ENCODE measurements around the gene PSPH. TPM values are rescaled to one million over a fixed set of nuclear protein-coding genes. Genes with fewer than 3 reads are reported as not detected.

Gene PSPH
- total and polyA plus RNA-seq, 2 donors (not counting 3 experiments of a cell fraction or from before 2014, with no cell fraction given): 11.8 to 24.2 TPM

- Histone ChIP-seq H3K9me1 (replicated peaks; ENCODE audit: control insufficient read depth, extremely low read depth, insufficient read depth, low read length) (no peaks in the 10 kb centered on the region), H3K4me2 (ENCODE audit: insufficient read depth, low read length) (no peak overlapping the region), H4K20me1 (replicated peaks; ENCODE audit: control insufficient read depth, extremely low read depth, insufficient read depth, low read length) (no peaks in the 10 kb centered on the region), H3K79me2 (ENCODE audit: control insufficient read depth, insufficient read depth, low read length) (peaks cover 10% of the 10 kb centered on the region), H2AFZ (ENCODE audit: low read depth, low read length) (no peak overlapping the region), H3K4me3 (replicated peaks in 1 of 3; ENCODE audit: insufficient read depth in 1 of 3, low read depth in 1 of 3, low read length in 3 of 3) (no peak overlapping the region), H3K9ac (replicated peaks; ENCODE audit: extremely low read depth, insufficient read depth, low read length) (no peak overlapping the region), H3K9me3 (replicated peaks; ENCODE audit: control insufficient read depth, insufficient read depth, low read length) (no peaks in the 10 kb centered on the region), H3K27me3 (ENCODE audit: control insufficient read depth in 2 of 2, insufficient read depth in 2 of 2, low read length in 2 of 2) (no peaks in the 10 kb centered on the region), H3K4me1 (ENCODE audit: control insufficient read depth, extremely low read depth, insufficient read depth, low read length) (no peaks in the 10 kb centered on the region), H3K27ac (ENCODE audit: insufficient read depth, low read depth, low read length) (no peak overlapping the region), H3K36me3 (ENCODE audit: control insufficient read depth in 2 of 2, extremely low read depth in 1 of 2, insufficient read depth in 2 of 2, low read length in 2 of 2) (no peaks in the 10 kb centered on the region)
- FAIRE-seq (no peak), DNase-seq (ENCODE audit: low read depth, low spot score) (no peak)
- intact Hi-C loops (cut with micrococcal nuclease): loop anchor here (10.0 kb wide), 2 partner anchors 217 to 387 kb away; partner anchors contain the start of gene VOPP1
- TF ChIP-seq MYC (IDR thresholded peaks at IDR 0.05; ENCODE audit: low read depth, low read length) (no peak), CTCF (IDR thresholded peaks at IDR 0.05; ENCODE audit: extremely low read depth in 1 of 2, insufficient read depth in 1 of 2, low read depth in 1 of 2, low read length in 2 of 2) (no peak), FOS (IDR thresholded peaks at IDR 0.05; ENCODE audit: borderline replicate concordance, insufficient read depth, low read length) (no peak), EZH2 (IDR thresholded peaks at IDR 0.05; ENCODE audit: borderline replicate concordance, low read depth, low read length, severe bottlenecking) (no peak), GATA2 (IDR thresholded peaks at IDR 0.05; ENCODE audit: insufficient read depth, insufficient read length, low read depth, low read length) (no peak), JUN (IDR thresholded peaks at IDR 0.05; ENCODE audit: borderline replicate concordance, insufficient read depth, insufficient read length, low read depth) (no peak), POLR2AphosphoS5 (IDR thresholded peaks at IDR 0.05; ENCODE audit: insufficient read depth, low read depth, low read length) (no peak), POLR2A (IDR thresholded peaks at IDR 0.05; ENCODE audit: low read depth, low read length) (no peak)
- TF ChIP-seq, protein P1, sequence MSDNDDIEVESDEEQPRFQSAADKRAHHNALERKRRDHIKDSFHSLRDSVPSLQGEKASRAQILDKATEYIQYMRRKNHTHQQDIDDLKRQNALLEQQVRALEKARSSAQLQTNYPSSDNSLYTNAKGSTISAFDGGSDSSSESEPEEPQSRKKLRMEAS (IDR thresholded peaks at IDR 0.05; ENCODE audit: insufficient read depth, insufficient read length): no peak
- ChIA-PET POLR2A (no interaction called here), CTCF (interaction anchor here (3.3 kb wide), 1 partner anchor 321 kb away, joined by 14 read pairs; no protein-coding TSS in a partner anchor)
- BruUV-seq (replicated peaks): no TSS peak
- dilution Hi-C loops (cut with MboI; ENCODE audit: extremely low pct_ligation_motif_present, low sequenced_read_pairs): no loop called here
Measured at GRCh38 chr7:55962014-55962413, 89.2 kb downstream of the PSPH start.

Small RNA genes lying within 50 kb of the gene (small RNA-seq; reads per million reads assigned to genes)
- gene SNORA15 (ENCODE audit: insufficient read depth, insufficient read length, low read depth, low replicate concordance): not detected
- gene SNORA22B (ENCODE audit: insufficient read depth, insufficient read length, low read depth, low replicate concordance): not detected

Other genes with a start within 250 kb of the PSPH start
- not detected in 2 replicates for gene SEPTIN14, start 188.7 kb downstream of the PSPH start, total RNA-seq
- not detected in 2 replicates for gene SEPTIN14, start 188.7 kb downstream of the PSPH start, polyA plus RNA-seq
- gene ZNF713, start 164.0 kb downstream of the PSPH start, total RNA-seq: 5.5 and 5.6 TPM in 2 replicates
- 1.4 and 1.8 TPM in 2 replicates for gene ZNF713, start 164.0 kb downstream of the PSPH start, polyA plus RNA-seq
- gene MRPS17, start 99.6 kb downstream of the PSPH start, total RNA-seq: 19.5 TPM in 2 replicates
- gene MRPS17, start 99.6 kb downstream of the PSPH start, polyA plus RNA-seq: 11.1 and 11.8 TPM in 2 replicates
- gene NIPSNAP2, start 86.9 kb downstream of the PSPH start, total RNA-seq: 50.5 and 53.6 TPM in 2 replicates
- 23.7 and 29.7 TPM in 2 replicates for gene NIPSNAP2, start 86.9 kb downstream of the PSPH start, polyA plus RNA-seq
- gene CCT6A, start 321 bp upstream of the PSPH start, total RNA-seq: 210 and 221 TPM in 2 replicates
- 119 and 152 TPM in 2 replicates for gene CCT6A, start 321 bp upstream of the PSPH start, polyA plus RNA-seq
- 107 and 110 TPM in 2 replicates for gene SUMF2, start 12.8 kb upstream of the PSPH start, total RNA-seq
- gene SUMF2, start 12.8 kb upstream of the PSPH start, polyA plus RNA-seq: 91.3 and 92.4 TPM in 2 replicates
- gene PHKG1, start 41.5 kb upstream of the PSPH start, total RNA-seq: 0.72 and 1.00 TPM in 2 replicates
- gene PHKG1, start 41.5 kb upstream of the PSPH start, polyA plus RNA-seq: 0.32 and 0.78 TPM in 2 replicates
- 368 and 378 TPM in 2 replicates for gene CHCHD2, start 55.0 kb upstream of the PSPH start, total RNA-seq
- gene CHCHD2, start 55.0 kb upstream of the PSPH start, polyA plus RNA-seq: 616 and 626 TPM in 2 replicates
- gene NUPR2, start 65.0 kb upstream of the PSPH start, total RNA-seq: not detected in 2 replicates
- gene NUPR2, start 65.0 kb upstream of the PSPH start, polyA plus RNA-seq: not detected in 2 replicates

All from endothelial cell of umbilical vein (primary cell).